ENCODE data around the gene GGA3. TPM values are rescaled to one million over a fixed set of nuclear protein-coding genes. Genes with fewer than 3 reads are reported as not detected.
A peak's percentile ranks its signal among the peaks of the same experiment; 100 is the strongest.
"Not testable (repeated sequence)": the region's sequence is repeated elsewhere in the genome, so short reads cannot be mapped to it uniquely, and the experiment has no call there.

GGA3 gene
- total RNA-seq, 6 experiments from 2014 or later: 12.4 to 18.9 (median 15.8) TPM

DNA sequence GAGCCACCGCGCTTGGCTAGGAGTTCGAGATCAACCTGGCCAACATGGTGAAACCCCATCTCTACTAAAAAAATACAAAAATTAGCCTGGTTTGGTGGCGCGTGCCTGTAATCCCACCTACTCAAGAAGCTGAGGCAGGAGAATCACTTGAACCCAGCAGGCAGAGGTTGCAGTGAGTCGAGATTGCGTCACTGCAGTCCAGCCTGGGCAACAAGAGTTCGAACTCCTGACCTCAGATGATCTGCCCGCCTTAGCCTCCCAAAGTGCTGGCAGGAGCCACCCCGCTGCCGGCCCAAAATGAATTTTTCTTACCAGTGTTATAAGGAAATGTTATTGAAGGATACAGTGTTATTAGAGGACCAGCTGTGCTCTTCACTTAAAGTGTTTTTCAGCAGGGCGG is 53.6 kb downstream of the GGA3 start:
- no peak for TF ChIP-seq POLR2A (IDR thresholded peaks at IDR 0.05)
- TF ChIP-seq, protein P1, sequence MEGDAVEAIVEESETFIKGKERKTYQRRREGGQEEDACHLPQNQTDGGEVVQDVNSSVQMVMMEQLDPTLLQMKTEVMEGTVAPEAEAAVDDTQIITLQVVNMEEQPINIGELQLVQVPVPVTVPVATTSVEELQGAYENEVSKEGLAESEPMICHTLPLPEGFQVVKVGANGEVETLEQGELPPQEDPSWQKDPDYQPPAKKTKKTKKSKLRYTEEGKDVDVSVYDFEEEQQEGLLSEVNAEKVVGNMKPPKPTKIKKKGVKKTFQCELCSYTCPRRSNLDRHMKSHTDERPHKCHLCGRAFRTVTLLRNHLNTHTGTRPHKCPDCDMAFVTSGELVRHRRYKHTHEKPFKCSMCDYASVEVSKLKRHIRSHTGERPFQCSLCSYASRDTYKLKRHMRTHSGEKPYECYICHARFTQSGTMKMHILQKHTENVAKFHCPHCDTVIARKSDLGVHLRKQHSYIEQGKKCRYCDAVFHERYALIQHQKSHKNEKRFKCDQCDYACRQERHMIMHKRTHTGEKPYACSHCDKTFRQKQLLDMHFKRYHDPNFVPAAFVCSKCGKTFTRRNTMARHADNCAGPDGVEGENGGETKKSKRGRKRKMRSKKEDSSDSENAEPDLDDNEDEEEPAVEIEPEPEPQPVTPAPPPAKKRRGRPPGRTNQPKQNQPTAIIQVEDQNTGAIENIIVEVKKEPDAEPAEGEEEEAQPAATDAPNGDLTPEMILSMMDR (IDR thresholded peaks at IDR 0.05): no peak
- H3K4me1 ChIP-seq: peaks cover 0 to 26% (median 3%) of the 10 kb centered on the region in 4 donors
- 35% methylated on average over 3 of the region's 12 CpGs for WGBS (ENCODE audit: insufficient coverage, low coverage, low lambda C conversion rate, missing lambda C conversion rate)
- ATAC-seq (peak; percentile 33 to 52 (median 48)), DNase-seq (peak; percentile 45 to 75 (median 72))
- H3K4me3 ChIP-seq: no peak overlapping the region
- H3K27me3 ChIP-seq: no peaks in the 10 kb centered on the region
- peak overlapping the region in 1 of 3 donors; percentile 42 for H3K27ac ChIP-seq
- intact Hi-C loops (cut with DNase I): loop anchor here in 1 of 2 donors (10.0 kb wide), 1 partner anchor 93 kb away; no protein-coding TSS in a partner anchor
- H3K9me3 ChIP-seq: no peaks in the 10 kb centered on the region
- H3K36me3 ChIP-seq: peaks cover 0 to 38% (median 14%) of the 10 kb centered on the region in 4 donors

DNA sequence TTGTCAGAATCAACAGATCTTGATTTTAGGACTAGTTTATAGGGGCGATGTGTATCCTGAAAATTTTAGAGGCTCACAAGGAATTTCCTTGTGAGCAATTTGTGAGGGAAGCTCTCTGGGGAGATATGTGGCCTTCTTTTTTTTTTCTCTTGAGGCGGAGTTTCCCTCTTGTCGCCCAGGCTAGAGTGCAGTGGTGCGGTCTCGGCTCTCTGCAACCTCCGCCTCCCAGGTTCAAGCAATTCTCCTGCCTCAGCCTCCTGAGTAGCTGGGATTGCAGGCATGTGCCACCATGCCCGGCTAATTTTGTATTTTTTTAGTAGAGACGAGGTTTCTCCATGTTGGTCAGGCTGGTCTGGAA is 54.4 kb downstream of the GGA3 start:
- 54% methylated on average over 3 of the region's 8 CpGs for WGBS (ENCODE audit: insufficient coverage, low coverage, low lambda C conversion rate, missing lambda C conversion rate)
- intact Hi-C loops (cut with DNase I): loop anchor here in 1 of 2 donors (10.0 kb wide), 1 partner anchor 92 kb away; no protein-coding TSS in a partner anchor
- H3K4me1 ChIP-seq: peaks cover 0 to 26% (median 3%) of the 10 kb centered on the region in 4 donors
- not testable (repeated sequence) for H3K27me3 ChIP-seq, DNase-seq, ATAC-seq, H3K9me3 ChIP-seq, H3K4me3 ChIP-seq
- peak overlapping the region in 1 of 3 donors; percentile 42 for H3K27ac ChIP-seq
- H3K36me3 ChIP-seq: peaks cover 0 to 31% (median 11%) of the 10 kb centered on the region in 4 donors

GRCh38 chr17:75205793-75206163 is 55.6 kb downstream of the GGA3 start:
- Histone ChIP-seq H3K4me1 (peaks cover 0 to 26% (median 3%) of the 10 kb centered on the region in 4 donors), H3K27me3 (no peaks in the 10 kb centered on the region), H3K9me3 (no peaks in the 10 kb centered on the region), H3K36me3 (peaks cover 0 to 22% (median 3%) of the 10 kb centered on the region in 4 donors), H3K27ac (peak overlapping the region; percentile 96 to 99 (median 98)), H3K4me3 (peak overlapping the region; percentile 72 to 99 (median 81))
- ATAC-seq: no peak
- no peak for TF ChIP-seq POLR2A (IDR thresholded peaks at IDR 0.05)
- TF ChIP-seq, protein P1 (IDR thresholded peaks at IDR 0.05): no peak
- DNase-seq: no peak
- 2% methylated on average over 14 of the region's 22 CpGs for WGBS (ENCODE audit: insufficient coverage, low coverage, low lambda C conversion rate, missing lambda C conversion rate)
- intact Hi-C loops (cut with DNase I): loop anchor here in 1 of 2 donors (10.0 kb wide), 1 partner anchor 91 kb away; no protein-coding TSS in a partner anchor

- peak; percentile 93 to 95 (median 94) for DNase-seq
These were observed 56.2 kb downstream of the GGA3 start, which contains the start of gene NUP85 for GRCh38 chr17:75205037-75205792. Gene NUP85, plus strand, starts transcription at chr17:75205679. Its CDS starts 83 bp downstream, at chr17:75205762.

More at GRCh38 chr17:75205037-75205792, 56.2 kb downstream of the GGA3 start, which contains the start of gene NUP85:
- Histone ChIP-seq H3K27ac (peak within 1 kb of the TSS; percentile 96 to 99 (median 98)), H3K9me3 (no peaks in the 10 kb centered on the region), H3K27me3 (no peaks in the 10 kb centered on the region), H3K4me1 (peaks cover 0 to 28% (median 3%) of the 10 kb centered on the region in 4 donors), H3K36me3 (peaks cover 0 to 17% (median 3%) of the 10 kb centered on the region in 4 donors), H3K4me3 (peak within 1 kb of the TSS; percentile 72 to 99 (median 81))
- 0% methylated on average over 8 of the region's 57 CpGs for WGBS (ENCODE audit: insufficient coverage, low coverage, low lambda C conversion rate, missing lambda C conversion rate)
- peak; percentile 91 to 95 (median 92) for ATAC-seq
- intact Hi-C loops (cut with DNase I): loop anchor here in 1 of 2 donors (10.0 kb wide), 1 partner anchor 90 kb away; no protein-coding TSS in a partner anchor
- TF ChIP-seq, protein P1 (IDR thresholded peaks at IDR 0.05): no peak
- TF ChIP-seq POLR2A (IDR thresholded peaks at IDR 0.05): peak; percentile 72
